Liver (tissue), 9 donors: ENCODE measurements around the gene HEATR3. TPM values are rescaled to one million over a fixed set of nuclear protein-coding genes. Genes with fewer than 3 reads are reported as not detected.

ENCODE experiments used
- DNase-seq: peaks from one replicate; pipeline ENCODE4 v3.0.0-alpha.2; 2017; ENCODE audit warnings: low spot score
- H3K27ac ChIP-seq, 2 donors: one replicate each; pipeline ENCODE4 v1.7.0; 2013; ENCODE audit warnings: inconsistent platforms in 2 of 2, low read length in 2 of 2, control low read depth in 1 of 2, low read depth in 1 of 2, mild to moderate bottlenecking in 1 of 2
- H3K27me3 ChIP-seq, 4 donors: one replicate each; pipeline versions ENCODE4 v1.6.1 to v1.7.0; 2013; ENCODE audit warnings: low read length in 3 of 4, inconsistent platforms in 1 of 4, mild to moderate bottlenecking in 1 of 4, moderate library complexity in 1 of 4; ENCODE audit not compliant: control insufficient read depth in 4 of 4, insufficient read depth in 4 of 4
- H3K36me3 ChIP-seq, 4 donors: one replicate each; pipeline versions ENCODE4 v1.6.1 to v1.7.0; 2013; ENCODE audit warnings: low read length in 3 of 4, mild to moderate bottlenecking in 3 of 4, low read depth in 1 of 4, moderate library complexity in 1 of 4; ENCODE audit not compliant: control insufficient read depth in 4 of 4, insufficient read depth in 3 of 4
- H3K4me1 ChIP-seq, 4 donors: one replicate each; pipeline versions ENCODE4 v1.6.1 to v1.7.0; 2013; ENCODE audit warnings: low read length in 3 of 4, mild to moderate bottlenecking in 3 of 4, moderate library complexity in 1 of 4; ENCODE audit not compliant: control insufficient read depth in 4 of 4, insufficient read depth in 4 of 4
- H3K4me3 ChIP-seq, 3 donors: one replicate each; pipeline versions ENCODE4 v1.6.1 to v1.7.0; 2013; ENCODE audit warnings: low read length in 3 of 3, control low read depth in 1 of 3, low read depth in 1 of 3, mild to moderate bottlenecking in 1 of 3
- H3K9ac ChIP-seq, 2 donors: one replicate each; pipeline ENCODE4 v1.7.0; 2013; ENCODE audit warnings: low read length in 2 of 2, mild to moderate bottlenecking in 2 of 2, moderate library complexity in 2 of 2, control low read depth in 1 of 2, low read depth in 1 of 2
- H3K9me3 ChIP-seq, 4 donors: one replicate each; pipeline versions ENCODE4 v1.6.1 to v1.7.0; 2013; ENCODE audit warnings: low read length in 3 of 4; ENCODE audit not compliant: control insufficient read depth in 4 of 4
- ATF3 ChIP-seq: IDR thresholded peaks from 2 replicates; pipeline ENCODE4 v1.6.1; 2016; ENCODE audit warnings: antibody characterized with exemption
- CTCF ChIP-seq: fragments of 150-350 bp; IDR thresholded peaks from 2 replicates; pipeline ENCODE4 v1.5.1; 2017; ENCODE audit warnings: improper control_type of control experiment, low read depth, low read length; ENCODE audit not compliant: missing input control
- EGR1 ChIP-seq, 2 donors: IDR thresholded peaks; 2 replicates each; pipeline ENCODE4 v1.6.1; 2016 to 2018; ENCODE audit warnings: antibody characterized with exemption in 2 of 2, low read depth in 2 of 2
- FOXA1 ChIP-seq: IDR thresholded peaks from 2 replicates; pipeline ENCODE4 v1.6.1; 2016; ENCODE audit warnings: antibody characterized with exemption
- FOXA2 ChIP-seq: IDR thresholded peaks from 2 replicates; pipeline ENCODE4 v1.6.1; 2016; ENCODE audit warnings: antibody characterized with exemption
- GABPA ChIP-seq, 2 donors: IDR thresholded peaks in 1 of 2; conservative IDR thresholded peaks in 1 of 2; 2 replicates each; pipeline ENCODE4 v1.6.1; 2016; ENCODE audit warnings: antibody characterized with exemption in 2 of 2, mild to moderate bottlenecking in 1 of 2, moderate library complexity in 1 of 2
- HNF4A ChIP-seq, 2 donors: conservative IDR thresholded peaks; 2 replicates each; pipeline ENCODE4 v1.6.1; 2016; ENCODE audit warnings: antibody characterized with exemption in 2 of 2, mild to moderate bottlenecking in 2 of 2
- HNF4G ChIP-seq: IDR thresholded peaks from 2 replicates; pipeline ENCODE4 v1.6.1; 2016; ENCODE audit warnings: antibody characterized with exemption
- JUND ChIP-seq, 2 donors: IDR thresholded peaks; 2 replicates each; pipeline ENCODE4 v1.6.1; 2016; ENCODE audit warnings: antibody characterized with exemption in 2 of 2
- NR2F2 ChIP-seq: IDR thresholded peaks from 2 replicates; pipeline ENCODE4 v1.6.1; 2016; ENCODE audit warnings: antibody characterized with exemption
- RAD21 ChIP-seq, 2 donors: IDR thresholded peaks; 2 replicates each; pipeline ENCODE4 v1.6.1; 2016; ENCODE audit warnings: antibody characterized with exemption in 2 of 2, mild to moderate bottlenecking in 2 of 2
- REST ChIP-seq: IDR thresholded peaks from 2 replicates; pipeline ENCODE4 v1.6.1; 2016; ENCODE audit warnings: antibody characterized with exemption, mild to moderate bottlenecking
- SP1 ChIP-seq: IDR thresholded peaks from 2 replicates; pipeline ENCODE4 v1.6.1; 2018; ENCODE audit warnings: antibody characterized with exemption, mild to moderate bottlenecking
- YY1 ChIP-seq: IDR thresholded peaks from 2 replicates; pipeline ENCODE4 v1.6.1; 2016; ENCODE audit warnings: antibody characterized with exemption, mild to moderate bottlenecking
- ZBTB33 ChIP-seq: IDR thresholded peaks from 2 replicates; pipeline ENCODE4 v1.6.1; 2016; ENCODE audit warnings: antibody characterized with exemption
- WGBS: extraction: QIAGEN DNeasy Blood & Tissue Kit; methylation state at CpG from one replicate; pipeline ENCODE4 v1.1.7; 2013; 5-methylcytosine and 5-hydroxymethylcytosine counted together
- polyA plus RNA-seq, 2 donors: library from polyadenylated mRNA; stranded (reverse) in 1 of 2; unstranded in 1 of 2; fragments of 200-250 nt in 1 of 2; fragments of >200 nt in 1 of 2; fragmentation: Nextera tagmentation in 1 of 2; extraction: Ambion mirVana in 1 of 2; gene quantifications; one replicate each; pipeline versions ENCODE4 v1.2.1 to v1.2.3, GENCODE V29; 2013 to 2015
- total RNA-seq, 2 donors: library from RNA; depleted of rRNA; stranded (reverse); fragments of >200 nt; gene quantifications; one replicate each; pipeline ENCODE4 v1.2.3, GENCODE V29; 2014
- TF ChIP-seq, protein P1 (sequence below): IDR thresholded peaks from 2 replicates; pipeline ENCODE4 v1.6.1; 2016; ENCODE audit warnings: antibody characterized with exemption
- donor health status: healthy.
- donor health status: healthy.
- donor health status: healthy.
- donor health status: healthy.
- donor health status: healthy.

Gene HEATR3
- total and polyA plus RNA-seq, 4 donors, result 3.8 to 24.3 (median 9.7) TPM

DNA sequence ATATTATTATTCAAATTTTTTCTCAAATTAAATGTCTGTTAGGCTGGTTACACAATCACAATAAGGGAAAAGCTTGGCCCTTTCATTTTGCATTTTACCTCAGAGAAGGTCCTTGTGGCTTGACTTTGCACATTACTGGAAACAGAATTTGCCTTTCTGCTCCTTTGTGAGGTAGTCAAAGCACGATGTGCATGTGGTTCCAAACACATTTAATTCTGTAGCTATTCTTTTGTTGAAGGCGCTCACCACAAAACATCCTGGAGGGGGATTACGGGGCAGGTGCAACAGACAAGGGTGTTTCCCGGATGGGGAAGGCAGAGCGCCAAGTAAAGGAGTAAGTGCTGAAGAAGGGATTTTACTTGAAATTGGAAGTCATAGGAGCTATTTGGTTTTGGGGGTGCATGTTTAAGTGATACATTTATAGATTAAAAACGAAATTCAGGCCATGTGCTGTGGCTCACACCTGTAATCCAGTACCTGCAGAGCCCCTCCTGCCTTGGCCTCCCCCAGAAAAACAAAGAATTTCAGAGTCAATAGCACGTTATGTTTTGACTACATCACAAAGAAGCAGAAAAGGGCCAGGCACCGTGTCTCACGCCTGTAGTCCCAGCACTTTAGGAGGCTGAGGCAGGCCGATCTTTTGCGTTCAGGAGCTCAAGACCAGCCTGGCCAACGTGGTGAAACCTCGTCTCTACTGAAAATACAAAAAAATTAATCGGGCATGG is 56.1 kb downstream of the HEATR3 start:
- Histone ChIP-seq H3K27me3 (no peaks in the 10 kb centered on the region), H3K9ac (no peak overlapping the region), H3K36me3 (no peaks in the 10 kb centered on the region), H3K4me1 (no peaks in the 10 kb centered on the region), H3K9me3 (no peaks in the 10 kb centered on the region), H3K27ac (no peak overlapping the region), H3K4me3 (no peak overlapping the region)
- TF ChIP-seq RAD21 (IDR thresholded peaks at IDR 0.05) (no peak), EGR1 (IDR thresholded peaks at IDR 0.05; ENCODE audit: low read depth in 2 of 2) (no peak), FOXA1 (no peak), ATF3 (no peak), JUND (IDR thresholded peaks at IDR 0.05) (no peak), NR2F2 (no peak), GABPA (IDR thresholded peaks at IDR 0.05 in 1 of 2, conservative IDR thresholded peaks at IDR 0.05 in 1 of 2) (no peak)
- DNase-seq, result no peak
- 81% methylated on average over 14 of the region's 14 CpGs for WGBS

- Histone ChIP-seq H3K9me3 (no peaks in the 10 kb centered on the region), H3K27me3 (no peaks in the 10 kb centered on the region), H3K36me3 (no peaks in the 10 kb centered on the region), H3K4me3 (no peak overlapping the region), H3K4me1 (no peaks in the 10 kb centered on the region), H3K9ac (no peak overlapping the region), H3K27ac (no peak overlapping the region)
- DNase-seq, result no peak
- TF ChIP-seq ATF3 (no peak), CTCF (no peak), GABPA (IDR thresholded peaks at IDR 0.05 in 1 of 2, conservative IDR thresholded peaks at IDR 0.05 in 1 of 2) (no peak), YY1 (no peak)
- 54% methylated on average over 1 of the region's 1 CpG for WGBS
These were observed 57.6 kb downstream of the HEATR3 start for GRCh38 chr16:50123417-50123816.

GRCh38 chr16:50124769-50125168 is 59.0 kb downstream of the HEATR3 start:
- no peak overlapping the region for H3K4me3 ChIP-seq
- no peaks in the 10 kb centered on the region for H3K27me3 ChIP-seq
- 90% methylated on average over 2 of the region's 2 CpGs for WGBS
- H3K27ac ChIP-seq, result no peak overlapping the region
- no peaks in the 10 kb centered on the region for H3K4me1 ChIP-seq
- no peak for DNase-seq
- H3K9me3 ChIP-seq, result no peaks in the 10 kb centered on the region
- no peaks in the 10 kb centered on the region for H3K36me3 ChIP-seq
- no peak overlapping the region for H3K9ac ChIP-seq
- no peak for TF ChIP-seq NR2F2
- TF ChIP-seq, protein P1, sequence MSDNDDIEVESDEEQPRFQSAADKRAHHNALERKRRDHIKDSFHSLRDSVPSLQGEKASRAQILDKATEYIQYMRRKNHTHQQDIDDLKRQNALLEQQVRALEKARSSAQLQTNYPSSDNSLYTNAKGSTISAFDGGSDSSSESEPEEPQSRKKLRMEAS, result no peak
- TF ChIP-seq EGR1 (IDR thresholded peaks at IDR 0.05; ENCODE audit: low read depth in 2 of 2), result no peak
- no peak for TF ChIP-seq HNF4G
- TF ChIP-seq SP1, result no peak
- TF ChIP-seq ZBTB33, result no peak
- no peak for TF ChIP-seq GABPA (IDR thresholded peaks at IDR 0.05 in 1 of 2, conservative IDR thresholded peaks at IDR 0.05 in 1 of 2)
- TF ChIP-seq JUND (IDR thresholded peaks at IDR 0.05), result no peak
- TF ChIP-seq HNF4A (conservative IDR thresholded peaks at IDR 0.05), result no peak
- TF ChIP-seq YY1, result no peak
- no peak for TF ChIP-seq FOXA2
- no peak for TF ChIP-seq REST
- no peak for TF ChIP-seq CTCF
